ENCODE data around the gene SRSF6.
"Not testable (repeated sequence)": the region's sequence is repeated elsewhere in the genome, so short reads cannot be mapped to it uniquely, and the experiment has no call there.

SRSF6 gene

GRCh38 chr20:43477193-43477592 is 19.5 kb downstream of the SRSF6 start:
- DNase-seq, result no peak

- DNase-seq, result no peak
Observed at GRCh38 chr20:43477619-43478018, 19.9 kb downstream of the SRSF6 start.

GRCh38 chr20:43490038-43490437 is 32.3 kb downstream of the SRSF6 start:
- no peak for DNase-seq

GRCh38 chr20:43492101-43492500 is 34.4 kb downstream of the SRSF6 start:
- no peak for DNase-seq

GRCh38 chr20:43495388-43495787 is 37.7 kb downstream of the SRSF6 start:
- no peak for DNase-seq

GRCh38 chr20:43502021-43502420 is 44.3 kb downstream of the SRSF6 start:
- DNase-seq, result not testable (repeated sequence)

GRCh38 chr20:43506238-43506637 is 48.5 kb downstream of the SRSF6 start:
- DNase-seq, result no peak

GRCh38 chr20:43507150-43508080 is 49.7 kb downstream of the SRSF6 start, which contains the start of gene L3MBTL1:
L3MBTL1 (plus strand) TSS chr20:43507697; CDS start chr20:43513504, 5,807 bp downstream.
- DNase-seq, result peak in 1 of 2 donors; percentile 1

GRCh38 chr20:43508106-43508505 is 50.4 kb downstream of the SRSF6 start:
- peak in 1 of 2 donors; percentile 3 for DNase-seq

GRCh38 chr20:43508604-43509040 is 50.9 kb downstream of the SRSF6 start:
- no peak for DNase-seq

GRCh38 chr20:43511879-43512278 is 54.2 kb downstream of the SRSF6 start:
- DNase-seq, result no peak

- DNase-seq, result no peak
Observed at GRCh38 chr20:43513372-43513930, 55.8 kb downstream of the SRSF6 start.
